Non-pigmented ciliary epithelial cell (primary cell): ENCODE measurements around the gene ZNF880.
"Not testable (repeated sequence)": the region's sequence is repeated elsewhere in the genome, so short reads cannot be mapped to it uniquely, and the experiment has no call there.

Source experiments
- DNase-seq: peaks from one replicate; pipeline ENCODE4 v3.0.0-alpha.2; 2010; ENCODE audit warnings: low read depth

The ZNF880 gene

DNA sequence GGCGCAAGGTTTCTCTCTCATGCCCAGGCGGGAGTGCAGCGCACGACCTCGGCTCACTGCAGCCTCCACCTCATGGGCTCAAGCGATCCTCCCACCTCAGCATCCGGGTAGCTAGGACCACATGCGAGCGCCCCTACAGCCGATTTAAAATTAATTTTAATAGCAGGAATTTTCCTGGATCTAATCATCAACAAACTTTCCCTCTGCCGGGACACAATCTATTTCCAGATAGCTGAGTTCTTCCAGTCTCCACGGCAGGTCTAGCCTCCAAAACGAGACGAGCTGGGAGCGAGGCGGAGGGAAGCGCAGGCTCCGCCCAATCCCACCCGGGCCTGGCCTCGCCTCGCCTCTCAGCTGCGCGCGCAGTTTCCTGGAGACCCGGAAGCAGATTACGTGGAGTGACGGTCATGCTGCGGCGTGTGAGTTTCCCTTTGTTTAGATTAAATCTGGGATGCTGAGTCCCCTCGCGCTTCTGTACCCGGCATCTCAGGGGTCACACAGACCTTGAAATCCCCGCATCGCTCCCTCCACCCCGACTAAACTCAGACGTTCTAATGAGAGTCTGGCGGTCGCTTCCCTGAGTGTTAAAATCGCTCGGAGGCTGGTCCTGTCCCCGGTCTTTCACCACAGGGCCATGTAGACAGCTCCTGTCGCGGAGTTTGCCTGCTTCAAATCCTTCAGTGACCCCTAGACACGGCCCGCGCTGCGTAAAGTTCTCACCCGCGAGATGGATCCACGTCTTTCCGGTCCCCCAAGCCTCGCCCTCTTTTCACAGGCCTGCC is at the start of gene ZNF880:
TSS of gene ZNF880 (plus strand) at position 365 of the 782 bp plus-strand sequence. CDS start at position 408, 43 bp downstream.
- DNase-seq, result peak; percentile 76

DNA sequence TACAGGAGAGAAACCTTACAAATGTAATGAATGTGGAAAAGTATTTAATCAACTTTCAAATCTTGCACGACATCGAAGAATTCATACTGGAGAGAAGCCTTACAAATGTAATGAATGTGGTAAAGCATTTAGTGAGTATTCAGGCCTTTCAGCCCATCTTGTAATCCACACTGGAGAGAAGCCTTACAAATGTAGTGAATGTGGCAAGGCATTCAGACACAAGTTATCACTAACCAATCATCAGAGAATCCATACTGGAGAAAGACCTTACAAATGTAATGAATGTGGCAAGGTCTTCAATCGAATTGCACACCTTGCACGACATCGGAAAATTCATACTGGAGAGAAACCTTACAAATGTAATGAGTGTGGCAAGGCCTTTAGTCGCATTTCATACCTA is 47.3 kb upstream of the ZNF880 start:
- no peak for DNase-seq

DNA sequence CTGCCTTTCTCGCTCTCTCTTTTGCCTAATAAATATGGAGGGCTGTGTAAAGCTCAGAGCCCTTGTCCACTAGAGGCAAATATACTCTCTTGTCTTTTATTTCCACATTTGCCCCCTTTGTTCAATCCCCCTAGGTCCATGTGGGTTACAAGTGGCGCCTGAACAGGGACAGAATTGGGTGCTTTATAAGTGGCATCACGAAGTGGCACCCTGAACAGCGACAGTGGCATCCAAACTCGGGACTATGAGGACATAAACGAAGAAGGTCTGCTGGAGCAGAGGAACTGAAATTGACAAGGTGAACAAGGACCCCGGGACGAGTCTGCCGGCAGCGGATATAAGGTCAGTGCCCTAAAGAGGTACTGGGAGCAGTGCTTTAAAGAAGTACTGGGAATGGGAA is 38.0 kb upstream of the ZNF880 start:
- DNase-seq, result no peak

DNA sequence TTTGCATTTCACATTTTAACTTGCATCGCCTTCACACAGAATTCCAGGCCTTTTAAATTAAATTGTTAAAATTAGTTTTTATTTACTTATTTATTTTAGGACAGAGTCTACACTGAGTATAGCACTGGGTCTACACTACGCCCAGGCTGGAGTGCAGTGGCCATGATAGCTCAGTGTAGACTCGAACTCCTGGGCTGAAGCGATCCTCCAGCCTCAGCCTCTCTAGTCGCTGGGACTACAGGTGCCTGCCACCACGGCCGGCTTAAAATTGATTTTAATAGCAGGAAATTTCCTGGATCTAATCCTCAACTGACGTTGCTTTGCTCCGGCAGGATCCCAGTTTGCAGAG is 34.0 kb upstream of the ZNF880 start:
- no peak for DNase-seq

DNA sequence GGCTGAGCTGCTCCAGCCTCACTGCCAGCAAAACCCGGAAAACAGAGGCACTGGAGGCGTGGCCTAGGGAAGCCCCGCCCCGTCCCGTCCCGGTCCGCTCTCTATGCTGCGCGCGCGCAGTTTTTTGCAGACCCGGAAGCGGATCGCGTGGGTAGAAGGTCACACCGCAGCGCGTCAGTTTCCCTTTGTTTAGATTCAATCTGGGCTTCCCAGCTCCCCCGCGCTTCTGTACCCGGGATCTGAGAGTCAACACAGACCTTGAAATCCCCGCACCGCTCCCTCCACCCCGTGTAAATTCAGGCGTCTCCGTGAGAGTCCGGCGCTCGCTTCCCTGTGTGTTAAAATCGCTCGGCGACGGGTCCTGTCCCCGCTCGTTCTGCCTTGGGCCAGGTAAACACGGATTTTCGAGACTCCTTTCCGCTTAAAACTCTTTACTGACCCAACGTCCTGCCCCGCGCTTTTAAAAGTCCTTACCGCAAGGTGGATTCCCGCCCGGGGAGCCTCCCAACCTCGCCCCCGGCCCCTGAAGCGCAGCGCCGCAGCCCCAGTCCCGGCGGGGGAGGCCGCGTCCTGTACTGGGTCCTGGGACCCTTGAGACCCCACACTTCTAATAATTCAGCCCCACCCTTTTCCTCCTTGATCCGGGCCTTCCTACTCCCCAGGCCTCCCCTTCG is 33.5 kb upstream of the ZNF880 start, which contains the start of gene ZNF610:
TSS of gene ZNF610 (plus strand) at position 127 of the 674 bp plus-strand sequence. CDS start 12,930 bp downstream, outside the sequence.
- peak; percentile 61 for DNase-seq

DNA sequence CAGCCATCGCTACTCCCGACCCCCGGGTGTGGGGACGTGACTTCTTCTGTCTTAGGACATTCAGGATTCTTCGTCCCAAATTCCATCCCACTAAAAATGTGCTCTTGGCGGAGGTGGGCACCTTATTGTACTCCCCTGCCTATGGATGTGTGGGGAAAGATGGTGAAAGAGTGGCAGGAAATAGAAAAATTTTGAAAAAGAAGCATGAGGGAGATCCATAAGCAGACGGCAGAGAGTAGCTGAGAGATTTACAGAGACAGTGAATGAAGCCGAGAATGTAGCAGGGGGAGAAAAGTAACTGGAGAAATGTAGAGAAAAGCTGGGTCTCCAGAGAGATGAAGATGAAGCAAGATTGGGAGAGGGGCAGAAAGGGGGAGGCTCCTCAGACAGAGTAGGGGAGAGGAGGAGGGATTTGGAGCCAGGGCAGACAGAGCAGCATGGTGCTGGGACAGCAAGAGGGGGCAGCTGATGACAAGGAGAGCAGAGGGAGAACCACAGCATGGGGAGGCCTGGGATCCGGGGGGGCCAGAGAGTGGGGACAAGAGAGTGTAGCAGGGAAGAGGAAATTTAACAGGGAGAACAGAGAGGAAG is 32.8 kb upstream of the ZNF880 start:
- no peak for DNase-seq

DNA sequence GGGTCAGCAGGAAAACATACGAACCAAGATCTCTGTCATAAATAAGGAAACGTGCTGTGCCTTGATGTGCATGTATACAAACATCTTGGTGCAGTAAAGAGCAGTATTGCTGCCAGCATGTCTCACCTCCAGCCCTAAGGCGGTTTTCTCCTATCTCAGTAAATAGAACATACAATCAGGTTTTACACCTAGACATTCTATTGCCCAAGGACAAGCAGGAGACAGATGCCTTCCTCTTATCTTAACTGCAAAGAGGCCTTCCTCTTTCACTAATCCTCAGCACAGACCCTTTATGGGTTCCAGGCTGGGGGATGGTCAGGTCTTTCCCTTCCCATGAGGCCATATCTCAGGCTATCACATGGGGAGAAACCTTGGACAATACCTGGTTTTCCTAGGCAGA is 30.7 kb upstream of the ZNF880 start:
- not testable (repeated sequence) for DNase-seq

DNA sequence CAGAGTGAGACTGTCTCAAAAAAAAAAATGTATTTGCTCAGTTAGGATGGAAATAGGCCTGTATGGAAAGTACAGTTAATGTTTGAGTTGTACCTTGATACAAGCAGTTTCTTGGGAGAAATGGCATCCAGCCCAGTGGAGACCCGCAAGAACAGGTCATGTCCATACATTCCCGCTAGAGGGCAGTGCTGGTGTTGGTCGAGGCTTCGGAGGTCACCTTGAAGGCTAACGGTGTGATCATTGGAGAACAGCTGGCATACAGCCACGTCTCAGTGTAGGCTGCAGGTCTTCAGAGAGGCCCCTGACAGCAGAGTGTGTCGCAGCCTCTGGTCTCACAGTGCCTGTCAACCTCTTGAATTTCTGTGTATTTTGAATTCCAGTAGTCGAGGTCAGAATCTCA is 26.2 kb upstream of the ZNF880 start:
- peak; percentile 4 for DNase-seq

DNA sequence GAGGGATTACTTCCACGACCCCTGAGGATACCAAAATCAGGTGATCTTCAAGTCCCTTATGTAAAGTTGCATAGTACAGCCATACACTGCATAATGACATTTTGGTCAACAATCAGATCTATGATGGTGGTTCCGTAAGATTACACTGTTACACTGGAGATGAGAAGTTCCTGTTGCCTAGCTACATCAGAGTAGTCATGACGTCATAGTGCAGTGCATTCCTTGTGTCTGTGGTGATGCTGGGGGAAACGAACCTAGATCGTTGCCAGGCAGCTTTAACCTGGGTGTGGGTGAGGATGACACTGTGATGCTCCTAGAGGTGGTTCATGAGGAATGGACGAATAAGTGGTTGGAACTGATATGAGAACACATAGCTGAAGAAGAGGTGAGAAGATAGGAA is 24.6 kb upstream of the ZNF880 start:
- DNase-seq, result no peak

DNA sequence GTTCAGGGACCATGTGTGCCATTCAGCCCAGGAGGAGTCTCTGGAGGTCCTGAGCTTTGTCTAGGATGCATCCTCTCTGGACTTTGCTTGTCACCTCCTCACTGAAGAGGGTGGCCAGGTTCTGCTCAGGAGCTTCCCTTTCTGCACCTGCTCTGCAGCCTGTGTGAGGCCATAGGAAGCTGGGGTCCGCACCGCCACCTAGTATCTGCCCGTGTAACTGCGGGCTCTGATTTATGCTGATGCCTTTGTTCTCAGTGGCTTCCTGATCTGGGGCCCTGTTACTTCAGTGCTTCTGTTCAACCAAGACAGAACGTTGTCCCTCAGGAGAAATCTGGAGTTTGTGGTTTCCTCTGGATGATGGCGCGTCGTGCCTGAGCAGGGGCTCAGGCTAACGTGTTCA is 18.2 kb upstream of the ZNF880 start:
- no peak for DNase-seq

DNA sequence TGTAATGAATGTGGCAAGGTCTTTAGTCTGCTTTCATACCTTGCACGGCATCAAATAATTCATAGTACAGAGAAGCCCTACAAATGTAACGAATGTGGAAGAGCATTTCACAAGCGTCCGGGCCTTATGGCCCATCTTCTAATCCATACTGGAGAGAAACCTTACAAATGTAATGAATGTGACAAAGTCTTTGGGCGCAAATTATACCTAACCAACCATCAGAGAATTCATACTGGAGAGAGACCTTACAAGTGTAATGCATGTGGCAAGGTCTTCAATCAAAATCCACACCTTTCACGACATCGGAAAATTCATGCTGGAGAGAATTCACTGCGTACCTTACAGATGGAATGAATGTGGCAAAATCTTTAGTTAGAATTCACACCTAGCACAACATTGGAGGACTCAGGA is 3.3 kb upstream of the ZNF880 start:
- no peak for DNase-seq

DNA sequence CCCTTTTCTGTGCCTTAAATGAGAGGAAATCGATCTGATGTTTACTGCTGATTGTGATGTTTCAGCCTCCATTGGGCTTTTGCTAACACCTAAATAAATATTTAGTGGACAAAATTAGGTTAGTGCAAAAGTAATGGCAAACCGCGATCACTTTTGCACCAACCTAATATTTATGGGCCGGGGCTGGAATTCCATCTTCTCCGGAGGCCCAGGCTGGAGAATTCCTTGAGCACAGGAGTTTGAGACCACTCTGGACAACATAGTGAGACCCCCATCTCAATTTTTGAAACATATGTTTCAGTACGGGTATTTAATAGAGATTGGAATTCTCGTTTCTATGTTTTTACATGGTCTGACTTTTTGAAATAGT is 603 bp downstream of the ZNF880 start:
- no peak for DNase-seq

DNA sequence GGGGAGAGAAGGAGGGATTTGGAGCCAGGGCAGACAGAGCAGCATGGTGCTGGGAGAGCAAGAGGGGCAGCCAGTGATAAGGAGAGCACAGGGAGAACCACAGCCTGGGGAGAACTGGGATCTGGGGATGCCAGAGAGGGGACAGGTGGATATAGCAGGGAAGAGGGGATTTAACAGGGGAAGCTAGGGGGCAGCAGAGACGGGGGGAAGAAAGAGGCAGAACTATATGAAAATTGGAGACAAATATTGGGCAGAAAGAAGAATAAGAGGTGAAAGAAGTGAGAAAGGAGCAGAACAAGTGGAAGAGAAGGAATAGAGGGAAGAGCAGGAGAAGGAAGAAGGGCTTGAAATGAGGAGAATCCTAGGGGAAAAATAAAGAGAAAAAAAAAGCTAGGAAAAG is 21.4 kb downstream of the ZNF880 start:
- DNase-seq, result no peak

DNA sequence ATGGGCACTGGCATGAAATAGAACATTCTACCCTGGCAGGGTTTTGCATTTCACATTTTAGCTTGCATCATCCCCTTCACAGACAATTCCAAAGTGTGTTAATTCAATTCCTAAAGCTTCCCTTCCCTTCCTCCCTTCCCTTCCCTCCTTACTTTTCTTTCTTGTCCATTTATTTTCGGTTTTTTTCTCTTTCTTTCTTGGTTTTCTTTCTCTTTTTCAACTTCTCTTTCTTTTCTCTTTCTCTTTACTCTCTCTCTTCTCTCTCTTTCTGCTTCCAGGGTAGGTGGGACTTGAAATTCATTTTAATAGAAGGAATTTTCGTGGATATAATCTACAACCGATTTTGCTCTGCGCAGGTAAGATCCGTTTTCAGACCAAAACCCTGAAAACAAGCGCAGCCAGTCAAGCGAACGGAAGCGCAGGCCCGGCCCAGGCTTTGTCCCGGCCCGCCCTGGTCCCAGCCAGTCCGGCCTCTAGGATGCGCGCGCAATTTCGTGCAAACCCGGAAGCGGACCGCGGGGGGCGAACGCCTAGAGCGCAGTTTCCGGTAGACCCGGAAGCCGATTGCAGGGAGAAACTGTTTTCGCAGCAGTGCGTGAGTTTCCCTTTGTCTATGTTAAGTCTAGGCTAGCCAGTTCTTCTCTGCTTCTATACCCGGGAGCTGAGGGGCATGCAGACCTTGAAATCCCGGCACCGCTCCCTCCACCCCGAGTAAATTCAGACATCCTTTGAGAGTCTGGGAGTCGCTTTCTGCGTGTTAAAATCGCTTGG is 27.8 kb downstream of the ZNF880 start, which contains the start of gene ZNF528:
TSS of gene ZNF528 (plus strand) at position 540 of the 771 bp plus-strand sequence. CDS start 4,165 bp downstream, outside the sequence.
- peak; percentile 58 for DNase-seq

DNA sequence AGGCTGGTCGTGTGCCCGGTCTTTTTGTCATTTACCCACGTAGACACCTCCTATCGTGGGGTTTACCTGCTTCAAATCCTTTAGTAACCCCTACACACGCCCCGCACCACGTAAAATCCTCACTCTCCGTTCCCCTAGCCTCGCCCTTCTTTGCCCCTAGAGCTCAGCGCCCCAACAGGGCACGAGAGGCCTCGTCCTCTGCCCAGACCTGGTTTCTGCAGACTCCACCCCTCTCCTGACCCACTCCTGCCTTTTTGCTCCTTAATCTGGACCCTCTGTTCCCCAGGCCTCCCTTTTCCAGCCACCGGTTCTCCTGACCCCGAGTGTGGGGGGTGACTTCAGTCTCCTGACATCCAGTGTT is 28.3 kb downstream of the ZNF880 start:
- DNase-seq, result no peak

DNA sequence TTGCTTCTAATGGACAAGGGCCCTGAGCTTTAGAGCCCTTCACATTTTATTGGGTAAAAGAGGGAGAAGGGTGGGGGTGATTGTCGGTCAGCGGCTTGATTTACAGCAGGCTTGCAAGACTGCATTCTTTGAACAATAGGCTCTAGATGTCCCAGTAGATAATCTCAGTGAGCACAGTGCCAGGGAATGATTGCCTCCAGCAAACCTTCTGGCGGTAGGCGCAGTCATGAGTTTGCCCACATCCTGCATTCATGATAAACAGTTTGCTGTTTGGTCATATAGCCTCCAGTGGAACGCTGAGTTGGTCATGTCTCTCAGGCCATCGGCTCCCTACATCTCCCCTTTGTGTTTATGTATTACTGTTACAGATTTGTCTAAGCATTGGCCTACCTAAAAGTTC is 40.6 kb downstream of the ZNF880 start:
- no peak for DNase-seq

DNA sequence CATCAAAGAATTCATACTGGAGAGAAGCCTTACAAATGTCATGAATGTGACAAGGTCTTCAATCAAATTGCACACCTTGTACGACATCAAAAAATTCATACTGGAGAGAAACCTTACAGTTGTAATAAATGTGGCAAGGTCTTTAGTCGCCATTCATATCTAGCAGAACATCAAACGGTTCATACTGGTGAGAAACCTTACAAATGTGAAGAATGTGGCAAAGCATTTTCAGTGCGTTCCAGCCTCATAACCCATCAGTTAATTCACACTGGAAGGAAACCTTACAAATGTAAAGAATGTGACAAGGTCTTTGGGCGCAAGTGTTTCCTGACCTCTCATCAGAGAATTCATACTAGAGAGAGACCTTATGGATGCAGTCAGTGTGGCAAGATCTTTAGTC is 46.0 kb downstream of the ZNF880 start:
- DNase-seq, result no peak

DNA sequence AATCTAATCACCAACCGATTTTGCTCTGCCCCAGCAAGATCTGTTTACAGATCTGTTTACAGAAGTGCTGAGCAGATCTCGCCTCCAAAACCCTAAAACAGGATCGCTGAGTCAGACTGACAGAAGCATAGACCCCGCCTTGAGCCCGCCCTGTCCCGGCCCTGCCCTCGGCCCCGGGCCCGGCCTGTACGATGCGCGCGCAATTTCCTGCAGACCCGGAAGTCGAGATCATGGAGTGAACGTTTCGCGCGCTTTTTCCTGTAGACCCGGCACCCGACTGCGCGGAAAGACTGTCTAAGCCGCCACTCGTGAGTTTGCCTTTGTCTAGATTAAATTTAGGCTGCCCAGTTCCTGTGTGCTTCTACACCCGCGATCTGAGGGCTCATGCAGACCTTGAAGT is 59.2 kb downstream of the ZNF880 start, which contains the start of gene ZNF534:
TSS of gene ZNF534 (plus strand) at position 212 of the 400 bp plus-strand sequence. CDS start 2,327 bp downstream, outside the sequence.
- DNase-seq, result no peak
